Ishikawa (cell line): ENCODE results near the gene MYO7B.

Experiments
- CEBPB ChIP-seq: IDR thresholded peaks from 2 replicates; pipeline ENCODE4 v1.6.1; 2012
- CREB1 ChIP-seq: IDR thresholded peaks from 2 replicates; pipeline ENCODE4 v1.6.1; 2012; ENCODE audit warnings: low read depth
- EGR1 ChIP-seq: IDR thresholded peaks from 2 replicates; pipeline ENCODE4 v1.6.1; 2012
- EP300 ChIP-seq: IDR thresholded peaks from 2 replicates; pipeline ENCODE4 v1.6.1; 2012; ENCODE audit warnings: borderline replicate concordance
- FOXM1 ChIP-seq: IDR thresholded peaks from 2 replicates; pipeline ENCODE4 v1.6.1; 2012; ENCODE audit warnings: low read depth, borderline replicate concordance
- NFIC ChIP-seq: IDR thresholded peaks from 2 replicates; pipeline ENCODE4 v1.6.1; 2012
- RAD21 ChIP-seq: IDR thresholded peaks from 2 replicates; pipeline ENCODE4 v1.6.1; 2012; ENCODE audit warnings: low read depth
- REST ChIP-seq: IDR thresholded peaks from 2 replicates; pipeline ENCODE4 v1.6.1; 2012; ENCODE audit warnings: low read depth, mild to moderate bottlenecking
- TAF1 ChIP-seq: IDR thresholded peaks from 2 replicates; pipeline ENCODE4 v1.6.1; 2012; ENCODE audit warnings: low read depth, mild to moderate bottlenecking
- TCF12 ChIP-seq: IDR thresholded peaks from 2 replicates; pipeline ENCODE4 v1.6.1; 2012; ENCODE audit warnings: low read depth
- TEAD4 ChIP-seq: IDR thresholded peaks from 2 replicates; pipeline ENCODE4 v1.6.1; 2012
- USF1 ChIP-seq: IDR thresholded peaks from 2 replicates; pipeline ENCODE4 v1.6.1; 2012
- YY1 ChIP-seq: IDR thresholded peaks from 2 replicates; pipeline ENCODE4 v1.6.1; 2012; ENCODE audit warnings: low read depth
- ZBTB7A ChIP-seq: IDR thresholded peaks from 2 replicates; pipeline ENCODE4 v1.6.1; 2012; ENCODE audit warnings: low read depth
- TF ChIP-seq, protein P1 (sequence below): IDR thresholded peaks from 2 replicates; pipeline ENCODE4 v1.6.1; 2012

Gene MYO7B

GRCh38 chr2:127552336-127552735 lies 16.9 kb downstream of the MYO7B start:
- TF ChIP-seq USF1 (no peak), REST (no peak), YY1 (no peak), RAD21 (no peak), ZBTB7A (no peak), NFIC (no peak), EGR1 (no peak), TCF12 (no peak), TEAD4 (no peak), EP300 (no peak), CREB1 (no peak)

DNA sequence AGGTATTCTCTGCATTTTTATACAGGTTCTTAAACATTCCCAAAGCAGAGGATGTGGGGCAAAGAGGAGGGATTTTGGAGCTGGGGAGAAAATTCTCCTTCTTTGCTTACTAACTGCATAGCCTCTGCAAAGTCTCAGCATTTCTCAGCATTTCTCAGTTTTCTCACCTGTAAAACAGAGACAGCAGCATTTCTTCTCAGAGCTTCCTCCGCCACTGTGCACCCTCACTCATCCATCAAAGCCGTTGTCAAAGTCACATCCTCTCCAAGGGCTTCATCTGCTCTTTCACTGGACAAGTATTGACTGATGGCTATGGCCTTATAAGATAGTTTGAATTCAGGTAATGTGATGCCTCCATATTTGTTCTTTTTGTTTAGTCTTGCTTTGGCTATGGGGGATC lies 17.4 kb downstream of the MYO7B start:
- TF ChIP-seq FOXM1 (no peak), YY1 (no peak), EGR1 (no peak), EP300 (no peak), TCF12 (no peak), NFIC (no peak)

- no peak for TF ChIP-seq RAD21
- no peak for TF ChIP-seq CEBPB
- no peak for TF ChIP-seq TEAD4
- no peak for TF ChIP-seq FOXM1
- TF ChIP-seq, protein P1, sequence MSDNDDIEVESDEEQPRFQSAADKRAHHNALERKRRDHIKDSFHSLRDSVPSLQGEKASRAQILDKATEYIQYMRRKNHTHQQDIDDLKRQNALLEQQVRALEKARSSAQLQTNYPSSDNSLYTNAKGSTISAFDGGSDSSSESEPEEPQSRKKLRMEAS: no peak
Observed at GRCh38 chr2:127558911-127559310, 23.4 kb downstream of the MYO7B start.

GRCh38 chr2:127559454-127559853 lies 24.0 kb downstream of the MYO7B start:
- TF ChIP-seq EP300: no peak
- TF ChIP-seq REST: no peak
- TF ChIP-seq, protein P1: no peak
- no peak for TF ChIP-seq USF1
- TF ChIP-seq TEAD4: no peak
- no peak for TF ChIP-seq YY1
- TF ChIP-seq CREB1: no peak
- no peak for TF ChIP-seq CEBPB
- TF ChIP-seq TAF1: no peak
- TF ChIP-seq FOXM1: no peak

GRCh38 chr2:127560201-127560930 lies 24.9 kb downstream of the MYO7B start:
- TF ChIP-seq TEAD4: no peak
- no peak for TF ChIP-seq EP300
- no peak for TF ChIP-seq NFIC
- TF ChIP-seq, protein P1: no peak
- no peak for TF ChIP-seq YY1
- TF ChIP-seq CREB1: no peak
- no peak for TF ChIP-seq FOXM1
- no peak for TF ChIP-seq CEBPB
- no peak for TF ChIP-seq TAF1
- no peak for TF ChIP-seq TCF12
- no peak for TF ChIP-seq USF1
- no peak for TF ChIP-seq EGR1
- TF ChIP-seq ZBTB7A: no peak
- no peak for TF ChIP-seq RAD21
- TF ChIP-seq REST: no peak
